Muscle of back (tissue), 13 donors: ENCODE results near the gene KHNYN. TPM values are rescaled to one million over a fixed set of nuclear protein-coding genes. Genes with fewer than 3 reads are reported as not detected.
A peak's percentile ranks its signal among the peaks of the same experiment; 100 is the strongest.
"Not testable (repeated sequence)": the region's sequence is repeated elsewhere in the genome, so short reads cannot be mapped to it uniquely, and the experiment has no call there.

Experiments
- DNase-seq, 3 donors: peaks; one replicate each; pipeline versions ENCODE4 v3.0.0 to v3.0.0-alpha.2; 2013
- long read RNA-seq, 9 donors: transcript quantifications; one replicate each; lab custom pipeline, GENCODE V29; 2026
- polyA plus RNA-seq, 10 donors: library from polyadenylated mRNA; unstranded; fragments of 120-200 nt; gene quantifications; one replicate each; pipeline ENCODE4 v1.2.1, GENCODE V29; 2013; ENCODE audit not compliant: insufficient read length in 10 of 10

The KHNYN gene
- polyA plus RNA-seq, result 10 to 100 TPM; 29.0 to 41.0 (median 34.7) TPM
- long read RNA-seq, donor 1, partial matches to known transcripts, result 0 of 1 reads
- long read RNA-seq, donor 1, other reads (novel, unspliced or antisense), result 0 of 1 reads
- long read RNA-seq, donor 2, partial matches to known transcripts, result 0 of 1 reads
- long read RNA-seq, donor 2, other reads (novel, unspliced or antisense), result 0 of 1 reads
- long read RNA-seq, donor 3, result 0 reads
- long read RNA-seq, donor 4, partial matches to known transcripts, result 5 of 12 reads
- long read RNA-seq, donor 4, other reads (novel, unspliced or antisense), result 7 of 12 reads
- long read RNA-seq, donor 5, partial matches to known transcripts, result 5 of 28 reads
- long read RNA-seq, donor 5, other reads (novel, unspliced or antisense), result 21 of 28 reads
- long read RNA-seq, donor 6, partial matches to known transcripts, result 0 of 1 reads
- long read RNA-seq, donor 6, other reads (novel, unspliced or antisense), result 0 of 1 reads
- long read RNA-seq, donor 7, partial matches to known transcripts, result 19 of 22 reads
- long read RNA-seq, donor 7, other reads (novel, unspliced or antisense), result 0 of 22 reads
- long read RNA-seq, donor 8, partial matches to known transcripts, result 0 of 2 reads
- long read RNA-seq, donor 8, other reads (novel, unspliced or antisense), result 0 of 2 reads
- long read RNA-seq, donor 9, result 0 reads

DNA sequence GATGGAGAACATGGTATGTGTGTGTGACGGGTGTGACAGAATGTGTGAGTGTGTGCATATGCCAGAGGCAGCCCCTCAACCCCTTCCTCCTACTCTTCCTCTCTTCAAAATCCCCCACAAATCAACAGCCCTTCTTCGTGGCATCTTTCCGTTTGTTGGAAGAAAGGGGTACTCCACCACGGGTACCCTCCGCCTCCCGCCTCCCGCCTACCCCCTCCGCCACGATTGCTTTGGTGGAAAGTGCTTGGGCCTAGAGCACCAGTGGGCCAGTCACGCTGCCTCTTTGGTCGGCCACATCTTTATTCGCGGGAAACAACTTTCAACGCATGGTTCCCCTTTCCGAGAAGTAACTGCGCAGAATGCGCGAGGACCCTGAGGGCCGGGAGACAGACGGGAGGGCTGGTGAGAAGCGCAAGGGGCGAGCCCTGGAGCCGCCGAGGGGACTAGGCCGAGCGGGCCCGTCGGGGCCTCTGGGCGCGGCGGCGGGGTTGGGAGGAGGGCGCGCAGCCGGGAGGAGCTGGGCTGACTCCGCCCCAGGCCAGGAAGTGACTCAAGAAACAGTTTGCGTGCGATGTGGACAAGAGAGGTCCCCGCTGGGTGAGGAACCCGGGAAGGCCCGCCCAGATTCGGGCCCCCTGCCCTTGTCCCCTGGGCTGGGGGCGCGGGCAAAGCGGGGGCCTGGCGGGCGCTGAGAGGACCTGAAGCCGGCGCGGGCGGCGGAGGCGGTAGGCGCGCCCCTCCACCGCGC, at the start of gene KHNYN, which contains the start of gene CBLN3:
TSS of gene KHNYN (plus strand) at position 560 of the 748 bp plus-strand sequence. CDS start 777 bp downstream, outside the sequence.
TSS of gene CBLN3 (minus strand) at position 274 of the 748 bp plus-strand sequence. CDS start 614 bp downstream, outside the sequence.
- peak; percentile 93 to 97 (median 93) for DNase-seq

GRCh38 chr14:24381363-24382063, 48.2 kb upstream of the KHNYN start:
- no peak for DNase-seq

GRCh38 chr14:24382064-24382371, 47.7 kb upstream of the KHNYN start:
- no peak for DNase-seq

DNA sequence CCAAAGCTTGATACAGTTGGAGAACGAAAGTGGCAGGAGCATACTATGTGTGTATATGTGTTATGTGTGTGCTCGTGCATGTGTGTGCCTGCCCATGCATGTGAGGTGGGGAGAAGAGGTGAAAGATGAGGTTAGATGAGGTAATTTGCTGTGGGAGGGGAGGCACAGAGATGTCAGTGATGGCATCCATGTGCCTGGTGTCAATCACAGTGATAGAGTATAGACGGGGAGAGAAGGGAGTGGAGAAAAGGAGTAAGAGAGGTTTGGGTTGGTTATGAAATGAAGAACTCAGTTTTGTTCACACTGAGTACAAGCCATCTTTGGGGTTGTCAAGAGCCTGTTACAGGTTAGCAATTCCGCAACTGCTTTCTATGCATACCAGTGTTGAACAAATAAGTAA, 45.6 kb upstream of the KHNYN start:
- DNase-seq, result no peak

DNA sequence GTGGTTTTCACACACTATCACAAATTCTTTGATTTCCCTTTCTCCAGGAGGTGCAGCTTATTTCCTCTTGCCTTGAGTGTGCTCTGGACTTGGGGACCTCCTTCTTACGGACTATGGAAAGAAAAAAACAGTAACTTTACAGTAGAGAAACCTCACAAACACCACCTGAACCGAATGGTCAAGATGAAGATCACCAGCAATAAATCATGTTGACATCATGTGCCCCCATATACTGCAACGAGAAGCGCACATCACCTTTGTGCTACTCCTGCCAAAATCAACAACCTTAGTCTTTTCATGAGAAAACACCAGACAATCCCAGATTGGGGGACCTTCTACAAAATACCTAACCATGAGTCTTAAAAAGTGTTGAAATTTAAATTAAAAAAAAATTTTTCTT, 44.2 kb upstream of the KHNYN start:
- no peak for DNase-seq

GRCh38 chr14:24387009-24387345, 42.8 kb upstream of the KHNYN start:
- no peak for DNase-seq

GRCh38 chr14:24387579-24387978, 42.2 kb upstream of the KHNYN start:
- not testable (repeated sequence) for DNase-seq

DNA sequence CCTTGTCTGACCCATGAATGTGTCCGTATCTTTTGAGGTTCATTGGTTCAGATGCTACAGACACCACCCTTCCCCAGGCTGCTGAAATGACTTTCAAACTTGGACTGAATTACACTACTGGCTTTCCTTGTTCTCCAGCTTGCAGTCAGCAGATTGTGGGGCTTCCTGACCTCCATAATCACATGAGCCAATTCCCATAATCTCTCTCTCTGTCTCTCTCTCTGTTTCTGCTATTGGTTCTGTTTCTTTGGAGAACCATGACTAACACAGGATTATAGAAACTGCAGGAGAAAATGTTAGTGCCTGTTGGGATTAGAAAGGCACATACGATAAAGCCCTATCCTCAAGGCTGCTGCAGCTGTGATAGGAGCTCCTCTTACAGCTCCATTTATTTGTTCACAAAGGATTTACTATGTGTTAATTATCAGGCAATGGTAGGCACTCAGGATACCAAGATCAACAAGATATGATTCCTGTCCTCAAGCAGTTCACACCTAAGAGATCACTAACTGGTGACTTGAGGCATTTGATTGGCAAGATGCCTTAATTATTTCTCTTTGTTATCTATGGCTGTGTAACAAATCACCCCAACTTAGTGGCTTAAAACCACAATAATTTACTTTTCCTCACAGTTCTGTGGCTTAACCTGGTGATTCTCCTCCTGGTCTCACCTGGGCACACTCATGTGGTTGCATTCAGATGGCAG, 41.1 kb upstream of the KHNYN start:
- no peak for DNase-seq

- no peak for DNase-seq
Observed at GRCh38 chr14:24389226-24389848, 40.4 kb upstream of the KHNYN start.

- DNase-seq, result no peak
Observed at GRCh38 chr14:24390701-24391468, 38.9 kb upstream of the KHNYN start.

DNA sequence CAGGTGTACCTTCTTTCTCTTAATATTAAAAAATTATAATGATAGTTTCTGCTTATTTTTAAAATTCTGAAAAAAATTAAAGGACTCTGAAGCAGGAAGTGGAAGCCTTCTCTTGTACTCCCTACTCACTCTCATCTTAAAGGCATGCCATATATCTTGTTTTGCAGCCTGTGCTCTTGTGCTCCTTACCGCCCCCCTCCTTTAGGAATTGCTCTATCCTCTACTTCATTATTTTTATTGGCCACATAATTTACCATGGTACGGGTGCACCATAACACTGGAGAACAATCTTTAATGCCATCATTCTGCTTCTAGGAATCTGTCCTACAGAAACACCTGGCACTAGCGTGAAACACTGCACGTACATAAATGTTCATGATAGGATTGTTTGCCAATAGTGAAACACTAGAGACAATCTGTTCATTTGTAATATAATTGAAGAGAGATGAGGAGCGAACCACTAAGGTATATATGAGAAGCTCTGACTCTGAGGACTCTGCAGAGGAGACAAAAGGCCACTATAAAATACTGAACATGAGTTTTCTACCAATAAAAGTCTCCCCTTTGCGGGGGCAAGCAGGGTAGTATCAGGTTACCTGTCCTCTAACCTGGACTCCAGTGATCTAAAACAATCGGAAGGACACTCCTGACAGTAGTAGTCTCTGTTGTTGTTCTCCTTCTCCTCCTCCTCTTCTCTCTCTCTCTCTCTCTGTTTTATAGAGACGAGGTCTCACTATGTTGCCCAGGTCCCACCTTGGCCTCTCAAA, 37.2 kb upstream of the KHNYN start:
- no peak for DNase-seq

- no peak for DNase-seq
Observed at GRCh38 chr14:24394275-24394674, 35.5 kb upstream of the KHNYN start.

DNA sequence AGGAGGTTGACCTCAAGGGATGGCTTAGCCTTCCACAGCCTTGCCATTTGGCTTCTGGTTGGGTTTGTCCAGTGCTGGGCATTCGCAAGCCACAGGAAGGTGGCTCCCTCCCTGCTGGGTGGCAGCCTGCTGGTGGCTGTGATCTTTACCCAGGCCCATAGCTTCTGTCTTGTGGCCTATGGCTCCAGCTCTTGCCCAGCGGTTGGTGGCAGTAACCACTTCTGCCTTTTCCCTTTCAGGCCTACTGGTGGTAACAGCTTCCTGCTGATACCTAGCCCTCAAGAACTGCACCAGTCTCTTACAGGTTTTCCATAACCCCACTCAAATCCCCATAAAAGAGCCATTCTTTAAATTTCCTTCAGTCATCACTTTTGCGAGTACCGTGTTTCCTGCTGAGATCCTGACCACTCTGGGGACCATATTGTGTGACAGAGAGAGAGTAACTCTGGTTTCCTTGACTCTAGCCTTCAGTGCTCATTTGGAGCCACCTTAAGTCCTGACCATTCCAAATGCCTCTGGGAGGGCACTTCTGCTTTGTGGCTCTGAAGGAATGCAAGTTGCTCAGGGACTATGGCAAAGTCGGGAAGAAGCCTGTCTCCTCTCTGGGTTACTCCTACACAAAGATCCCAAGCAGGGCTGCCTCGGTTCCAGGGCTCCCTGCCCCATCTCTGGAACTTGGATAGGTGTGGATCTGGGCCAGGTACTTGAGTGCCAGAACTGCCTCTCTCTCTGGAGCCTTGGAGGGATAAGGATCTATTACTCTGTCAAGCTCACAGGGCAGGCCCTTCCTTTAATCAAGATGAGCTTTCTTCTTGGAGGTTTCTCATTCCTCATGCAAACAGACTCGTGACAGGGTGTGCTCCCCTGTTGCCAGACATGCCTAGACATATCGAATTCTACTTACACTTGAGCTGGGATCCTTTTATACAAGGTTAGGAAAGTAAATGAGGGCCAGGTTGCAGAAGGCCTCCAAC, 33.9 kb upstream of the KHNYN start:
- DNase-seq, result no peak

DNA sequence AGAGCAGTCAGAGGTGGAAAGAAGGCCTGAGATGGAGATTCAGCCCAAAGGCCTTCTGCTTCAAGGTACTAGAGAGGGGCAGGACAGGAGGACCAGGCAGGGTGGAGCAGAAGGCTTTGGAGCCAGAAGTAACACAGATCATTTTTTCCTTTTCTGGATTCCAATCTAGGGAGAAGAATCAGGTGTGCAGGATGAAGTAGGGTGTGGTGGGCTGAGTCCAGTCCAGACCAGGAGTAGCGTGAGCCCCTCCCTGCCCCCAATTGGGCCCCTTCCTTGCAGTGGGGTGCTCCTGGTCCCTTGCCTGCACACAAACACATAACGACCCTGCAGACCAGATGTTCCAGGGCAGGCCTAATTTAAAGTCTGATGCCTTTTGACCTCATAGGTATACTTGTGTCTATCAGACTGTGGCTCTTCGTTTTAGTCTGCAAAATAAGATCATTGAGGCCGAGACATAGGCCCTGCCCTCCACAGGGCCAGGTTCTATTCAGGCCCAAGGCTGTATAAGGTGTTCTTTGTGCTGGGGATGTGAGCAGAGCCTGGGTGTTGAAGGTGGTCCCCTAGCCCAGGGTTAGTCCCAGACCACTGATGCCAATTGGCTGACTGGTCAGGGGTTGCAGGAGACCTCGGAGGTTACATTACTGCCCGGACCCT, 32.0 kb upstream of the KHNYN start:
- DNase-seq, result no peak

DNA sequence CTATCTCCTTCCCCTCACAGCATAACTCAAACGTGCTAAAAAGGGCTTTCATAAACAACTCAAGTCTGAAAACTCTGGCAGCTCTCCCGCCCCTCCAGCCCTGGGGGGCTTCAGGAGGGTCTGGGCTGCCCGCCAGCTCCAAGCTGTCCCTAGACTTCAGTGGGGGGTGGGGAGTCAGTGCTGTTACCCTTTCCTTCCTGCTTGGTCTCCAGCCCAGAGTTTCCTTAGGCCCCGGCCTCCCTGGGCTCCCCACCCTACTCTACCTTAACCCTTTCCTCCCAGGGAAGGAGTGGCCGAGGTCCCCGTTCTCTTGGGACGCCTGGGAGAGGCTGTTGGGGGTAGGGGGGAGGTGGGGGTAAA, 31.5 kb upstream of the KHNYN start:
- DNase-seq, result peak; percentile 25 to 87 (median 68)

GRCh38 chr14:24398653-24399446, 30.9 kb upstream of the KHNYN start, which contains the start of gene NYNRIN:
TSS of gene NYNRIN (plus strand) at chr14:24399003. CDS start at chr14:24399247, 244 bp downstream.
- peak; percentile 57 to 92 (median 78) for DNase-seq

GRCh38 chr14:24399447-24399822, 30.3 kb upstream of the KHNYN start:
- no peak for DNase-seq
